GM12801 (cell line): ENCODE results near the gene ARNT2.

Experiments
- CTCF ChIP-seq: IDR thresholded peaks from one replicate; pipeline ENCODE4 v1.5.1; 2011; ENCODE audit warnings: control low read depth; ENCODE audit not compliant: insufficient read length; ENCODE audit errors: extremely low read depth

Gene ARNT2

GRCh38 chr15:80560601-80561400 is 156.6 kb downstream of the ARNT2 start:
- no peak for TF ChIP-seq CTCF

- TF ChIP-seq CTCF, result no peak
These were observed 157.3 kb downstream of the ARNT2 start for GRCh38 chr15:80561500-80561899.

GRCh38 chr15:80562033-80562432 is 157.9 kb downstream of the ARNT2 start:
- no peak for TF ChIP-seq CTCF

GRCh38 chr15:80562846-80563245 is 158.7 kb downstream of the ARNT2 start:
- TF ChIP-seq CTCF, result no peak

- no peak for TF ChIP-seq CTCF
These were observed 159.3 kb downstream of the ARNT2 start for GRCh38 chr15:80563372-80563997.

GRCh38 chr15:80564056-80564455 is 159.9 kb downstream of the ARNT2 start:
- TF ChIP-seq CTCF, result no peak

- no peak for TF ChIP-seq CTCF
These were observed 161.2 kb downstream of the ARNT2 start for GRCh38 chr15:80565398-80565797.
